NCI-H1694 treated with DMSO at 0.1 percent for 48 hours (cell line): Measurements from ENCODE around the gene PLEKHA5.
"Not testable (repeated sequence)": the region's sequence is repeated elsewhere in the genome, so short reads cannot be mapped to it uniquely, and the experiment has no call there.

Experiments
- DNase-seq: peaks from one replicate; lab custom pipeline; 2025; lab: John Stamatoyannopoulos, UW

The PLEKHA5 gene

DNA sequence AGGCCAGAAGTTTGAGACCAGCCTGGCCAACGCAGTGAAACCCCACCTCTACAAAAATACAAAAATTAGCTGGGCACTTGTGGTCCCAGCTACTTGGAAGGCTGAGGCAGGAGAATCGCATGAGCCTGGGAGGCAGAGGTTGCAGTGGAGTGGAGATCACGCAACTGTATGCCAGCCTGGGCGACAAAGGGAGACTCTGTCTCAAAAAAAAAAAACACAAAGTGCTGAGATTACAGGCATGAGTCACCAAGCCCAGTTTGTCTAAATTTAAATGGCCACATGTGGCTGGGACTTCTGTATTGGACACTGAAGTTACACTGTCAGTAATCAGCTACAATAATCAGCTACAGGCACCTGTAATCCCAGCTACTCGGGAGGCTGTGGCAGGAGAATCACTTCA lies 208.9 kb downstream of the PLEKHA5 start:
- DNase-seq = no peak

DNA sequence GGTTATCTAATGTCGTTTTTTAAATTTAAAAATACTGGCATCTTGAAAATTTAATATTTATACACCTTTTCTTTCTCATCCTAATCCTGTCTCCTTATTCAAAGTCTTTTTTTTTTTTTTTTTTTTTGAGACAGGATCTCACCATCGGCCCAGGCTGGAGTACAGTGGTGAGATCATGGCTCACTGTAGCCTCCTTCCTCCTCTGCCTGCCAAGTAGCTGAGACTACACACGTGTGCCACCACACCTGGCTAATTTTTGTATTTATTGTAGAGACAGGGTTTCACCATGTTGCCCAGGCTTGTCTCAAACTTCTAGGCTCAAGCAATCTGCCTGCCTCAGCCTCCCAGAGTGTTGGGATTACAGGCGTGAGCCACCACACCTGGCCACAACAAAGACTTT lies 221.3 kb downstream of the PLEKHA5 start:
- not testable (repeated sequence) for DNase-seq

DNA sequence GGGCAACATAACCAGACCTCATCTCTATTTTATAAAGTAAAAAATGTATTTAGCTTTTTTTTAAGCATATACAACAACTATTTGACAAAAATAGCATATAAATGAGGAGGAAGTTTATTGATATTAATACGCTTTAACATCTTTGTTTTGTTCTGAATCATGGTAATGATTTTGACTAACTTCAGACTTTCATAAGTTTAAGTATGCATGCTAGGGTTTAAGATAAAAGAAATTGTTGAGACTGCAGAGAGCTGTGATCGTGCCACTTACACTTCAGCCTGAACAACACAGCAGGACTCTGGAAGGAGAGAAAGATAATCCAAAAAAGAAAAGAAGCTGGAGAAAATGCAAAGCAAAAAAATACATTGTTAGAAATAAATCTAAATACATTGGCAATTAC lies 221.8 kb downstream of the PLEKHA5 start:
- DNase-seq = no peak

DNA sequence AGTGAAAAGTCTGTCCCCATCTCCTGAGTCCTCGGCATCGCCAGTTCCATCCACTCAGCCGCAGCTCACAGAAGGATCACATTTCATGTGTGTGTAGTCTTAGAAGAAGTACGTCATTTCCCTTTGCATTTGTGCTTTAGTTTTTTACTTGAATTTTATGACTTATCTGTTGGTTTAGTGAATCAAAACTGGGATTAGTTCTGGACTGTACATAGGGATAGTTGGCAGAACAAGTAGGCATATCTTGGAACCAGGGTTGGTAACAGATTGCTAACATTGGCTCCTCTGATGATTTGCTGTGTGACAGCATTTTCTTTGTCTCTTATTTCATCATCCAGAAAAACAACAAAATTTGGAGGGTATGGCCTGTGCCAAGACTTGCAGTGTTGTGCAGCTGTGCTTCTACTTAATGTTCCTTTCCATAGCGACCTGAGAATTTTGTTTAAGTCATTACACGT lies 240.2 kb downstream of the PLEKHA5 start:
- DNase-seq = peak; percentile 15

DNA sequence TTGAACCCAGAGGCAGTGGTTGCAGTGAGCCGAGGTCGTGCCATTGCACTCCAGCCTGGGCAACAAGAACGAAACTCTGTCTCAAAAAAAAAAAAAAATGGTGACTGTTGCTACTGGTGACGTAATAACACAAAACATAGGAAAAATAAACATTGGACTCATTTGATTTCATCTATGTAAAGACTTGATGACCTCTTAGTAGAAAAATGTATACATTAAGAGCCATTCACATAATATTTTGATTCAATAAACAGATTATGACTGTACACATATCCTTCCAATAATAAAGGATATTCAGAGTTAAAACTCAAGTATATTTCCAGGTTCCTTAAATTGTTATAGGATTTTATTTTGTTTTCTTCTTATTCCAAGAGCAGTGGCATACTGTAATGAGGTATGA lies 244.1 kb downstream of the PLEKHA5 start:
- no peak for DNase-seq

DNA sequence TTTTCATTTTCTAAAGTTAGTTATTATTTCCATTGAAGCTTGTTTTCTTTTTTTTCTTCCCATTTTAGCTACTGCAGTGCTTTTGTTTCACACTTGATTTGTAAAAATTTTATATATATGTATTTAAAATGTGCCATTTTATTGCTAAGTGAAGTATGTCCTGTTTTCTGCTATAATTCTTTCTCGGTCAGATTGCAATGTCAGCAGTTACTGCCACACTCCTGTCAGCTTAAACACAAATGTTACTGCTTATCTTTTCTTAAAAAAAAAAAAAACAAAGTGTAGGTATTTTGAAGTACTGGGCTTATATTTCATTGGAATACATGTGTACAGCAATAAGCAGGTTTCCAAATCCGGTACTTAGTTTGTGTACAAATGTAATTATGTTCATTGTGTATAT lies 246.4 kb downstream of the PLEKHA5 start:
- no peak for DNase-seq

DNA sequence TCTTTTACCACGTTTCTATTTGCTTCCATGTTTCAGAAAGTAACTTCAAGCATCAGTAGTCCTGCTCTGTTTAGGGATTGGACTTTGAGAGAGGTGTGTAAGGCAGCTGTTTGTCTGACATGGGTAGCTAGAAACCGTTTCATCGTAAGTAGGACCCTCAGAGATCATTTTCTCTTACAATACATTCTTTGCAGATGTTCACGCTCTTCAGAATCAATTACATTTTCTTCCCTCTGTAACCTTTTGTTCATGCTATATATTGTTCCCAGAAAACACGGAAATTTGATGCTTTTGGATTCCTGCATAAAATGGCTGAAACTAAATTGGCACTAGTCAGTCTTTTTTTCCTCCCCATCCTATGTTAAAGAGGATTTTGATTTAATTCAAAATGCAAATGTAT lies 247.2 kb downstream of the PLEKHA5 start:
- DNase-seq = no peak

DNA sequence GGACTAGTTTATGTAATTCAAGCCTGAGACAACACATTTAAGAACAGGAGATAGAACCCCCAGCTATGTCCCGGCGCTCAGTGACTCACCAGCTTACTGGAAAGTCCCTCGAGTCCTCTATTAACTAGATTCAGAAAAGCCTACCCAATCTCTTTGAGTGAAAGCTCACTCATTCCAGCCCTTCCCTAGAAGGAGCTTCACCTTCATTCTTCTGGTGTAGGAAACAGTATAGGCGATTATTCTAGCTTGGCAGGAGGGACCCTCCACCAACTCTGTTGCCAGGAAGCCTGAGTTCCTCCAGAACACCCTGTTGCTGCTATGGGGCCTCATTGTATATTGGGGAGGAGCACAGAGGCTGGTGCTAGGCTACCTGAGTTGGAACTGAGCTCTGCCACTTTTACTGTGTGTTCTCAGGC lies 252.6 kb downstream of the PLEKHA5 start:
- DNase-seq = no peak

DNA sequence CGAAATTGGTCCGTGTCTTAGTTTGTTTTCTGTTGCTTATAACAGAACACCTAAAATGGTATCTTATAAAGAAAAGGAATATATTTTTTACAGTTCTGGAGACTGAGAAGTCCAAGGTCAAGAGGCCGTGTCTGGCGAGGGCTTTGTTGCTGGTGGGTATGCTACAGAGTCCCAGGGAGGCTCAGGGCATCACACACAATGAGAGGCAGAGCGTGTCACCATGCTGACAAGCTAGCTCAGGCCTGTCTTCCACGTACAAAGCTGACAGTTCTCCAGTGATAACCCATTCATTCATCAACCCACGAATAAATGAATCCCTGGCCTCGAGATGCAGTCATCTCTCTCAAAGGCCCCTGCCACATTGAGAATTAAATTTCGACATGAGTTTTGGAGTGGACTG lies 253.0 kb downstream of the PLEKHA5 start:
- no peak for DNase-seq

DNA sequence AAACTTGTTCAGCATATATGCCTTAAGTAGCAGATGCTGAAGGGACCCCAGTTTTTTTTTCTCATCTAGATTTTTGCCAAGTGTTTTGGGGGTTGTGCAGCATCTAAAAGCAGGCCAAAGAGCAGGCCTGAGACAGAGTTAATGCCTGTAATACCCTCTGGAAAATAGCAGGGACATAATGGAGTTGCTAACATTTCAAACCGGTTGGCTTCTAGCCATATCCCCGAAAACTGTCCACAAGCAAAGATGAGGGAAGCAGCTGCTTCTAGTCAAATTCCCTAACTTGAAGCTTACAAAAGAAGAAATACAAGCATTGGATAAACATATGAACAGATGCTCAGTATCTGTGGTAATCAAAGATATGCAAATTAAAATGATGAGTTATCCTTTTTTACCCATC lies 257.6 kb downstream of the PLEKHA5 start:
- no peak for DNase-seq

DNA sequence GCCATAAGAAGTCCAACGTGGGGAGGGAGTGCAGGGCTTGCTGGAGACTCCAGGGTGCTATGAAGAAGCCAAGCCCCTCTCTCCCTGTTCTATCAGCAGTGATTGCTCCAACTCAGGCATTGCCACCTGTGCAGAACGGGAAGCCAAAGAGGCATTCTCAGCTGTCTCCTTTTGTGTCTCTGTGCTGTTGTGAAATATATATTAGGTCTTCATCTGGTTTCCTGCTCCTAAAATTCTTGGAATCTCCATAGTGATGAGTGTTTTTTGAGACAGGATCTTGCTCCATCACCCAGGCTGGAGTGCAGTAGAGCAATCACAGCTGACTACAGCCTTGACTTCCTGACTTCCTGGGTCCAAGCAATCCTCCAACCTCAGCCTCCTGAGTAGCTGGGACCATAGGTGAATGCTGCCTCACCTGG lies 258.6 kb downstream of the PLEKHA5 start:
- no peak for DNase-seq

DNA sequence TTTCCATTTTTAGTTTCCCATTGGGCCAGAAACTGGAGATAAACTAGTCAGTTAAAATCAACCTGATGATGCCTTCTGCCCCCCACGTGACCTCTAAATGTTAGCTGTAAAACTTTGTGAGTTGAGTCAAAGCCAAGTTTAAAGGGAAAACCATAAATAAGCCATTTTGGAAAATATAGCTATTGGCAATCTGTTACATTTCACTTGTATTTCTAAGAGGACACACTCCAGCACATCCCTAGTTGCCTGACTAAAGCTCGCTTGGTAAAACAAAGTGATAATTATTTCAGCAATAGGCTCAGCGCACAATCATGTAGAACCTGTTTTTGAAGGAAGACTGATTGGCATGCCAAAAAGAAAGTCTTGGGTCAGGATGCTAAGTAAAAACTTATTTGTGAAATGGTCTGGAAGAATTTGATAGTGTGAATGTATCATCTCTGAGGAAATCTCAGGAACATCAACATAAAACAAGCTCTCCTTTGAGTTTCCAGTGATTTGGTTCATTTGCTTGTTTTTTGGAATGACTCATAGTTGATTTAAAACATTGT lies 260.6 kb downstream of the PLEKHA5 start:
- DNase-seq = no peak

DNA sequence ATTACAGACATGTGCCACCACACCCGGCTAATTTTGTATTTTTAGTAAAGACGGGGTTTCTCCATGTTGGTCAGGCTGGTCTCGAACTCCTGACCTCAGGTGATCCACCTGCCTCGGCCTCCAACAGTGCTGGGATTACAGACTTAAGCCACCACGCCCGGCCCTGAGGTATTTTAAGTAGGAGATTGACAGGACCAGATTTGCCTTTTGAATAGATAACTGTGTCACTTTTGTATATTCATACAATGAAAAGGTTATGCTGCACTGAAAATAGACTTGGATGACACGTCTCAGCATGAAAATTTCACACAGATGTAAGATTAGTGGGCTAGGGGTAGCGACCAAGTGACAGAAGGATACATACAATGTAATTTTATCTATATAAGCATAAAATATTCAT lies 263.1 kb downstream of the PLEKHA5 start:
- not testable (repeated sequence) for DNase-seq

DNA sequence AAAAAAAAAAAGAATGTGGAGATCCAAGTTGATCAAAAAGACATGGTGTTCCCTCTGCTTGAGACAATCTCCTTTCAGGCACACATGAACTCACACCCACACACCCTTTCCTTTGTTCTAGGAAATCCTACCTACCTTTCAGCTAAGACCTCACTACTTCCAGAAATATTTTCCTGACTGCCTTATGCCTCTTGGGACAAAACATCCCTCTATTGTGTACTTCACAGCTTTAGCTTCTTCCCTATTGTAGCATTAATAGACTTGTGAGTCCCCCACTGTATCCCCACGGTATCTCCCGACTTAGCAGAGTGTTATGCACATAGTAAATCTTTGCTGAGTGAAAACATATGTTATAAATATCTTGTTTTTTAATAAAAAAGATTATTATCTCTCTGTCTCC lies 264.9 kb downstream of the PLEKHA5 start:
- DNase-seq = no peak

DNA sequence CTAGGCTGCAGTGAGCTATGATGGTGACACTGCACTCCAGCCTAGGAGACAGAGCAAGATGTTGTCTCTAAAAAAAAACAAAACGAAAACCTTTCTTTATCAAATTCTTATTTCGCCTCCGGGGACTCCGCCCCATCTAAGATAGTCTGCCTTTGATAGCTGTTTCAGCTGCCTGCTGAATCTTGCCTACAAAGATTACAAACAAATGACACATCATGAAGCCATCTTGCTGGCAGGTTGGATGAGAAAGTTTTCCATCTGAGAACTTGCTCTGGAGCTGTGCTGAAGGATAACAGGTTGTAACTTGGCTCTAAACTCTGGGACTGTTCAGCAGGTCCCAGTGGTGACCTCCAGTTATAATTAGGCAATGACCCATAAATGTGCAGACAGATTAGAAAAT lies 268.0 kb downstream of the PLEKHA5 start:
- no peak for DNase-seq

DNA sequence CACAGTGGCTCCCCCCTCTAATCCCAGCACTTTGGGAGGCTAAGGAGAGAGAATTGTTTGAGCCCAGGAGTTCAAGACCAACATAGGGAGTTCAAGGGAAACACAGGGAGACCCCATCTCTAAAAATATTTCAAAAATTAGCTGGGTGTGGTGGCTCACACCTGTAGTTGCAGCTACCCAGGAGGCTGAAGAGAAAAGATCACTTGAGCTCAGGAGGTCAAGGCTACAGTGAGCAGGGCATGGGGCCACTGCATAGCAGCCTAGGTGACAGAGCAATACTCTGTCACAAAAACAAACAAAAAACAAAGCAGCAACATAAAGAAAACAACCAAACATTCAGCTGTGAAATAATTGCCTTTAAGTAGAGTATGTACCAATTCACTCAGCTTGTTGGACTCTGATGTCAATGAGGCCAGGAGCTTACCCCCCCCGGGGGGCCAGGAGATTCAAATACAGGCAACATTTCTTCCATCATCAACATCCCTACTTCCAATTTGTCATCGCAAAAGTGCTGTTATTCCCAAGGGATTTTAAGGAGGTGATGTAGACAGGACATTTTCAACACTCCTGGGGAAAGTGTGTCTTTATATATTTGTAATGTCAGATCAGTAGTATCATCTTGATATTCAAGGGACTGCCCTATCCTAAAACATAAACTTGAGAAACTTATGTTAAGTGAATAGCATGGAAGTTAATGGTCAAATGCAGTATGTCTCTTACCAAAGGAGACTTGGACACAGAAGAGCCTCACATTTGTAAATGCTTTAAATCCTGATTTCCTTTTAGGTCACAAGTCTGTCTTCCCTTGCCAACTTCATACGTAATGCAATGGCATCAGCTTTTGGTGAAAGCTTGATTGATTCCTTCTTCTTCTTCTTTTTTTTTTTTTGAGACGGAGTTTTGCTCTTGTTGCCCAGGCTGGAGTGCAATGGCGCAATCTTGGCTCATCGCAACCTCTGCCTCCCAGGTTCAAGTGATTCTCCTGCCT lies 269.1 kb downstream of the PLEKHA5 start:
- DNase-seq = no peak

DNA sequence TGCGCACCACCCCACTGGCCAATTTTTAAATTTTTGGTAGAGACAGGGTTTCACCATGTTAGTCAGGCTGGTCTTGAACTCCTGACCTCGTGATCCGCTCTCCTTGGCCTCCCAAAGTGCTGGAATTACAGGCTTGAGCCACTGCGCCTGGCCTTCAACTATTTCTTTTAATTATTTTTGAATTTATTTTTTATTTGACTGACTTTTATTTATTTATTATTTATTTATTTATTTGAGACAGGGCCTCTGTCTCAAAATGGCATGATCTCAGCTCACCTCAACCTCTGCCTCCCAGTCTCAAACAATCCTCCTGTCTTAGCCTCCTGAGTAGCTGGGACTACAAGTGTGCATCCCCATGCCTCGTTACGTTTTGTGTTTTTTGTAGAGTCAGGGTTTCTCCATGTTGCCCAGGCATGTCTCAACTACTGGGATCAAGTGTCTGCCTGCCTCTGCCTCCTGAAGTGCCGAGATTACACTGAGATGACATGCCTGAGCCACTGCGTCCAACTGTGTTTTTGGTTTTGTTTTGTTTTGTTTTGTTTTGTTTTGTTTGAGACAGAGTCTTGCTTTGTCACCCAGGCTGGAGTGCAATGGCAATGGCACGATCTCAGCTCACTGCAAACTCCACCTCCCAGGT lies 271.2 kb downstream of the PLEKHA5 start:
- DNase-seq = not testable (repeated sequence)

DNA sequence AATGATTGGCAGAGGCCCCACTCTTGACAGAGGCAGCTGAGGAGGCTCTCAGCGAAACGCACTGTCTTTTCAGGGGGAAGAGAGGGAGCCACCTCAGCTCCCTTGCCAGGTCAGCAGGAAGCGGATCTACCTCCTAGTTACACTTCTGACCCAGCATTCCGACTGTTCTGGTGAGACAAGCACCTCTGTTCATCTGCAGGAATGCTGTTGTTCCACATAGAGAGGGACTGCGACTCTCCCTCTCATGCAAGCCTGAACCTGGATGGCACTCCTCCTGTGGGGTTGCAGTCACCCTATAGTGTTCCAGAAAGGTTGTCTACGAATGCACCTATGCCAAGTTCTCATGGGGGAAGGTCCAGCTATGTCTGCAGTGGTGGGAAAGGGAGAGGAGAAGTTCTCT lies 272.7 kb downstream of the PLEKHA5 start:
- no peak for DNase-seq

DNA sequence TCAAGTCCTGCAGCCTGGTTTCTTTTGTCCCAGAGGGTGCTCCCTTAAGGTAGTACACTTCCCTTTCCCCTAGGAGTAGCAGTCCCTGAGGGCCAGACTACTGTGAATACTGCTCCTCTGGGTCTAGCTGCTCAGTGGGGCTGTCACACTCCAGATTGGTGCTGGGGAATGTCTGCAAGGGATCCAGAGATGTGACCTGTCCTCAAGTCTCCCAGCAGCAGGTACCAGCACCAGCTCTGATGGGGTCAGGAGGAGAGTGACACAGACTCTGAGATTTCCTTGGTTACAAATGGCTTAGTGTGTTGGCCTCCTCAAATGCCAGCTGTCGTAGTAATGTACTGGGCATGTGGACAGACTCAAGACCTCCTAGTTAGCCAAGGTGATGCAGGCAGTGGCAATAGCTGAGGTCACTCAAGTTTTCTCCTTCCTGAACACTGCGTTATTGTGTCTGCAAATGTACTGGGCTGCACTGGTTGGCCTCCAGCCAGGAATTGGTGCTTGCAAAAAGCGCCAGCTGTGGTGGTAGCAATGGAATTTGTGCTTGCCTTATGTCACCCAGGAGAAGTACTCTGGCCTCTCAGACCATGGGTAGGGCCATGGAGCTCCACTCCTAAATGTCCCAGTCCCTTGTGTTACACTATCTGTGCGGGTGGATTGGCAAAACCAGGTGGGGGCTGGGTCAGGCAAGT lies 273.4 kb downstream of the PLEKHA5 start:
- DNase-seq = peak; percentile 31

DNA sequence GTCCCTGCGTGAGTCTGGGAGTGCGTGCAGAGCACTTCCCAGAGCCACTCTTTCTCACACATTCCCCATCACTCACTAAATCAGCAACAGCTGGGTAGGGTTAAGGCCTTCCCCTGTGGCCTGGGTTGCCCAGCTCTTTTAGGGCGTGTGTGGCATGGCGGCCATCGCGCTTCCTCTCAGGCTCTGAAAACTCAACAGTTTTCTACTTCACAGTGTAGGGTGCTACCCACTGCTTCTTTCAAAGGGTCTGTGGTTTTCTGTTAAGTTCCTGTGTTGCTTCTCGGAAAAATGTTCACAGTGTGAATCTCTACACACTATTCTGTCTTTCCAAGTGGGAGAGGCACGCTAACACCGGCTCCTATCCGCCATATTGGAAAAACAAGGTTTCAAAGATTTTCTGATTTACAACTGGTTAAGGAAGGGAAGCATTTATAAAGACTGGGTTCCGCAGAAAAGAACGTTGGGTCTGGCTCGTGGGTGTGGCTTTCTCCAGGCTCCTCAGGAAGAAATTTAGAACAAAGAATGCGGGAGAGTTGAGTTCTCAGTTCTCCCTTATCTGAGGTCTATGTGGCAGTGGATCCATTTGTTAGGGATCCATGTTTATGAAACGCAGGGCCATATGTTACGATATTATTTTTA lies 274.8 kb downstream of the PLEKHA5 start:
- no peak for DNase-seq

DNA sequence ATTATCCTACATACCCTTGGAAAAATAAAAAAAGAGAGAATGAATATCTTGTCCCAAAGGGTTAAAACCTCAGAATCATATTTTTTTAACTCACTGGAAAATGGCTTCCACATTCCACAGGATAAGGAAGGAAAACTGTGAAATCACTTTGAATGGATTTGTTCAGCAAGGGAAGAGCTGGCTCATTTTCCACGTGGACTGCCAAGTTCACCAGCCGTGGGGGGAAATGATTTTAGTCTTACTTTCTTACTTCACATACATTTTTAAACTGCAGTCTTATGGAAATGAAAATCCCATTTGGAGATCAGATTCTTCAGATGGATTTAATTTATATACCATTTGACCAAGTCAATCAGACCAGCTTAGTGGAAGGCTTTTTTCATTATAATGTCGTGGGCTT lies 279.8 kb downstream of the PLEKHA5 start:
- no peak for DNase-seq

DNA sequence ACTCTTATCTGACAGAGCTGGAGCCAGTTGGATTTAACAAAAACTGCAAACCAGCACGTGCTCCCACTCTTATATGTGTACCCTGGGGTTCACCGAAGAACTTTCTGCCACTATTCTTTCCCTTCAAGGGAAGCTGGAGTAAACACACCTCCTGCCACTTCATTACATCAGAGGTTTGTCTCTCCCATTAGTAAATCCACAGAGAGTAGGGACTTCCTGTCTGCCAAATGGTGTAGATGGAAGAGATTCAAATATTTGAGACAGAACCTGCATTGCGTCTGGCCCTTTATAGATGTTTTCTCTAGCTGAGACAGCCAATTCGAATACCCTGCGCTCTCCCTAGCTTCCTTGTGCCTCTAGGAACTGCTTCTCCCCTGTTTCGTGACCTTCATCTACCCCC lies 280.7 kb downstream of the PLEKHA5 start:
- peak; percentile 7 for DNase-seq
